ENCODE results near the gene UCMA.

GRCh38 chr10:13231808-13232207 is 2.4 kb downstream of the UCMA start:
- no peak for TF ChIP-seq EZH2 (IDR thresholded peaks at IDR 0.05; ENCODE audit: borderline replicate concordance, low read depth, low read length)
- TF ChIP-seq TCF7 (IDR thresholded peaks at IDR 0.05; ENCODE audit: borderline replicate concordance) = no peak
- no peak for TF ChIP-seq MTA2 (IDR thresholded peaks at IDR 0.05; ENCODE audit: low read depth)
- TF ChIP-seq USF2 (CRISPR knock-in tag; IDR thresholded peaks at IDR 0.05) = no peak
- TF ChIP-seq SP2 (IDR thresholded peaks at IDR 0.05; ENCODE audit: extremely low read depth, low read depth, low read length, poor library complexity, severe bottlenecking) = no peak
- TF ChIP-seq NR2C2 (CRISPR knock-in tag; IDR thresholded peaks at IDR 0.05) = no peak
- TF ChIP-seq NR2C2 (tag; IDR thresholded peaks at IDR 0.05) = no peak
- no peak for TF ChIP-seq ZFX (CRISPR knock-in tag; IDR thresholded peaks at IDR 0.05)
- no peak for TF ChIP-seq ZNF707 (CRISPR knock-in tag; conservative IDR thresholded peaks at IDR 0.05)
- no peak for TF ChIP-seq E2F4 (CRISPR knock-in tag; IDR thresholded peaks at IDR 0.05; ENCODE audit: low read depth)
- TF ChIP-seq NFIC (IDR thresholded peaks at IDR 0.05) = no peak
- no peak for TF ChIP-seq SAFB2 (IDR thresholded peaks at IDR 0.05; ENCODE audit: borderline replicate concordance, low read depth, low read length, severe bottlenecking)
- no peak for TF ChIP-seq ZNF143 (CRISPR knock-in tag; IDR thresholded peaks at IDR 0.05)
- no peak for TF ChIP-seq YY1 (IDR thresholded peaks at IDR 0.05; ENCODE audit: borderline replicate concordance in 1 of 3, control insufficient read depth in 1 of 3, extremely low read depth in 1 of 3, insufficient read depth in 3 of 3, insufficient read length in 1 of 3, insufficient replicate concordance in 2 of 3, low read depth in 1 of 3, low read length in 2 of 3)
- no peak for TF ChIP-seq MAX (CRISPR knock-in tag; IDR thresholded peaks at IDR 0.05)

All from K562 (cell line).